GM19035 (cell line): ENCODE data around the gene DHX29.

Experiments used
- ATAC-seq: cut with Tn5 transposase; IDR thresholded peaks from one replicate; pipeline ENCODE4 v1.9.1; 2021; ENCODE audit not compliant: unreplicated experiment

Gene DHX29

GRCh38 chr5:55232271-55232984, 75.1 kb downstream of the DHX29 start:
- ATAC-seq, result no peak

DNA sequence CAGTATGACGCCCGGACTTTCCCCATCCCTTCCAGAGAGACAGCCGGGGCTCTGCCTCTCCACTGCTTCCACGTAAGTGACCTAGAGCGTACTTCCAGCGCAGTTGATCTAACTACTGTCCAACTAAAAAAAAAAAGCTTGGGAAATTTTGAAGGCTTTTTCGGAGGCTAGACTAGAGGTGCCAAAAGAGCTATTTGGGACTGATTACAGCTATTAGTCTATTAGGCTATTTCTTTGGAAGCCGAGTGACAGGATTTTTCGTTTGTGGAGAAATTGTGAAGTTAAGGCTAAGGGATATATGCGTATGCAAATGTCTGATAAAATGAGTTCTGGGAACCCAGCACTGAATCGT, 75.6 kb downstream of the DHX29 start:
- no peak for ATAC-seq

DNA sequence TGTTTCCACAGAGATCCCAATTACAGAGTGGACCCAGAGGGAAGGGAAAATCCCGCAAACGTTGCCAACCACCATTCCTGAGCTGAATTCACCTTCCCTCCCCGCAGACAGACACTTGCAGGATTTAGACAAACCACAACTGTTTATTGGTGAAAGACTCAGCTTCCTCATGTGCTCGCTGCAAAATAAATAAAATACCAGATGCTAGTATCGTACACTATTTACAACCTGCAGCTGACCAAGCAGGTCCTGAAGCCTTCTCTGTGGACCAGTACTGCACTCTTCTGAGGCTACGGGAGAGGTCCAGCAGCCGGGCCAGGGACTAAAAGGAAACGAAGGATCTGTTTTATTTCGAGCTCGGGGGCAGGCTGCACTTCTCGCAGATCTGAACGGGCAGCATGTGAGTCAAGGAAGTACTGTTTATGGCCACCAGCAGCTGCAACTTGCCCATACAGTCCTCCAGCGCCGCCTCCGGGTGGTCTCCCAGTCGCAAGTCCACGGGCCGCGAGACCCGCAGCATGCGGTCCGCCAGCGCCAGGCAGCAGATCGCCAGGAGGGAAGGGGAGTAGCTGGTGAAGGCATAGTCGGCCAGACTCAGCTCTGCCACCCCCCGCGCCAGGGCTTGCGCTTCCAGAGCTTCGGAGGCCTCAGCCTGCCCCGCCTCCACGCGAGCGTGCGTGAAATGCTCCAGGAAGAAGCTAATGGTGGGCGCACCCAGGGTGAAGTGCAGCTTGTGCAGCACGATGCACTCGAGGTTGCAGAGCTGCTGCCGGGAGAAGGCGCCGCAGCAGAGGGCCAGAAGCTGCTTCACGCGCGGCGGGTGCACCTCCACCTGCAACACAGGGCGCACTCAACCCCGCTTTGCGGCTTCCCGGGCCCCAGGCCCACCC, 76.2 kb downstream of the DHX29 start:
- no peak for ATAC-seq

GRCh38 chr5:55230086-55230629, 77.3 kb downstream of the DHX29 start:
- no peak for ATAC-seq

GRCh38 chr5:55227664-55228430, 79.6 kb downstream of the DHX29 start:
- ATAC-seq, result no peak

DNA sequence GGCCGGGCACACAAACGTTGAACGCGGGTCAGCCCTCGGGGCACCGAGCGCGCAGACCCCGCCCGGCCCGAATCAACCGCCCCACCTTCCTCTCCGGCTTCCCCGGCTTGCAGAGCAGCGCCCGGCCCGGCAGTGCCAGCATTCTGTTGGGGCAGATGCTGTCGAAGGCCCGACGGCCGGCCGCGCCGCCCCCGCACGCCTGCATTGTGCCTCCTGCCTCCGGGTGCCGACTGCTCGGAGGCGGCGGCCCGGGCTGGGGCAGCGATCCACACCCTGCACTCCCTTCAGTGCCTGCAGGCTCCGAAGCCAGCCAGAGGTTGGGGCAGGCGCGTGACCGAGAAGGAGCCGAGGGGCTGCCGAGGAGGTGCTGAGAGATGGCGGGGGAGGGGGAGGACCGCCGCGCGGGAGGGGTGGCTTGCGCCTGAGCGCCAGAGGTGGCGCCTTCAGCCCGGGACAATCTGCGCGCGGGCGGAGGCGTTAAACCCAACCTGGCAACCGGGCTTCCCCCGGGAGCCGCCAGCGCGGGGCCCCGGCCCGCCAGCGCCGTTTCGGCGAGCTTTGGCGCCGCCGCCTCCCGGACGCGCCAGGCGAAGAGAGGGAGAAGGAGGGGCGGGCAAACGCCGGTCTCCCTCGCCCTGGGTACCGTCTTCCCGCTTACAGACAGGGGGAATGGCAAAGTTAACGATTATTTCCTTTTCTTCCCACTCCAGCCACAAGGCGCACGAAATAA, 80.4 kb downstream of the DHX29 start, which contains the start of gene MCIDAS:
MCIDAS (minus strand) TSS at position 382 of the 730 bp plus-strand sequence; CDS start at position 205, 177 bp downstream.
- peak; percentile 54 for ATAC-seq

DNA sequence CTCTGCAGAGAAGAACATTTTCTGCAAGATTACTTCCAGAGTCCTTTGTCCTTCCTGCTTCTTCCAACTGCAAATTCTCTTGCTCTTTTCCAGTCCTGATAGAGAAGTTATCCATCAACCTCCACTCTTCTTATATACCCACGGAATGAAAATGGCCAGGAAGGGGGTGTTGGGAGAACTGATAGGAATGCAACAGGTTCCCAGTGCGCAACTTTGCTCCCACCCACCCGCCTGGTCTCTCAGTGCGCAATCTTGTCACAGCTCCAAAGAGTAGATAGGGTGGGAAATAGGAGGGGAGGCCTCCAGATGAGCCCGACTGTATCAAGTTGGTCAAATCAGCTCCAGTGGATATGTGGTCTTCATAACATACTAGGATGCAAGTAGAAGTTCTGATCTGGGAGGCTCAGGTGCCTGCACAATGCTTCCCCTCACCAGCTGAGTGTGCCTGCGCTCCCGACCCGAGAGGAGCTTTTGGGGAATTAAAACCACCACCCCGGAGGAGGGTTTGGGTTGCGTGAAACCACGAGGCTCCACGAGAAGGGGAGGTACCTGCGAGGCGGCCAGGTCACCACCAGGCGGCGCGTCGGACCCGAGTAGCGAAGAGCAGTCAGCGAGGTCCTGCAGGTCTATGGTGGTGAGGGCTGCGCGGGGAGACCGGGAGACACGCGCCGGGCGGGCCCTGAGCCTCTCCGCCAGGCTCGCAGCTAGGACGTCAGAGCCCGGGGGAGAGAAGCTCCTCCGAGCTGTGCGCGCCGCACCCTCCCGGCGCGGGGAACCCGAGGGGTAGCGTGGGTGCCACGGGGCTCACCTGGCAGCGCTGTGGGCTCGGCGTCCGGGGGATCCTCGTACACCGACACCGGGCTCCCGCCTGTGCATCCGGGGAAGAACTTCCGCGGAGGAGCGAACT, 81.2 kb downstream of the DHX29 start:
- peak; percentile 58 for ATAC-seq

GRCh38 chr5:55225346-55225745, 82.1 kb downstream of the DHX29 start:
- ATAC-seq, result no peak

- ATAC-seq, result no peak
Observed at GRCh38 chr5:55223812-55224240, 83.7 kb downstream of the DHX29 start.

GRCh38 chr5:55222985-55223811, 84.3 kb downstream of the DHX29 start:
- ATAC-seq, result no peak

- ATAC-seq, result no peak
Observed at GRCh38 chr5:55222092-55222984, 85.2 kb downstream of the DHX29 start.

DNA sequence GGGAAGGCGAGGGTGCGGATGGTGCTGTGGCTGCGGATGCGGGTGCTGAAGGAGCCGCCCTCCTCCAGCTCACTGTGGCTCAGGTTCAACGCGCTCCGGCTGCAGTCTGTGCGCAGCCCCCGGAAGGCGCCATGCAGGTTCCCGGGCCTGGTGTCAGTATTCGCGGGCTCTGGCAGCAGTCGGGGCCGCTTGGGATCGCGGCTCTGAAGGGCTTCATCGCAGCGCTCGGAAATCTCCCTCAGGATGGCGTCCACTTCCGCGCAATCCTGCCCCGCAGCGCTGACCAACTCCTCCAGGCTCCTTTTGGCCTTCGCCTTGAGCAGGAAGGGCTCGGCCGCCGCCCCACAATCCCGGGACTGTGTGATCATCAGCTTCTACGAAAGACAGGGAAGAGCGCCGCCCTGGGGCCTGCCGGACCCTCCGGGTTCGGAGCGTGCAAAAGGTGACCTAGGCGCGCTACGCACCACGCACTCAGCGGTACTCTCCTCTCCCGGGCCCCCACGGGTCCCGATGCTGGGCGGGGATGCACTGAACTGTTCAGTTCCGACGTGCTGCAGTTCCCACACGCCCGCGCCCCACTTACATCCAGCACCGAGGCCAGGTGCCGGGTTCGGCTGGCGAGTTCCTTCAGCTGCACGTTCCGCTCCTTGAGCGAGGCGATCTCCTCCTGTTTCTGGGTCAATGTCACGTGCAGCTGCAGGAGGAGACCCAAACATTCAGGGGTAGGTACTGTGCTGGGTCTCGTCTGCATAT, 86.9 kb downstream of the DHX29 start:
- ATAC-seq, result no peak

GRCh38 chr5:55219770-55220169, 87.7 kb downstream of the DHX29 start:
- ATAC-seq, result no peak

- ATAC-seq, result no peak
Observed at GRCh38 chr5:55218967-55219366, 88.5 kb downstream of the DHX29 start.

- no peak for ATAC-seq
Observed at GRCh38 chr5:55211184-55211874, 96.2 kb downstream of the DHX29 start.
